HG02623 (cell line): ENCODE data around the gene CREB5.

Experiments used
- ATAC-seq: cut with Tn5 transposase; IDR thresholded peaks from one replicate; pipeline ENCODE4 v1.9.1; 2021; ENCODE audit warnings: moderate library complexity; ENCODE audit not compliant: unreplicated experiment

CREB5 gene

GRCh38 chr7:28669330-28669729 lies 257.0 kb downstream of the CREB5 start:
- ATAC-seq = no peak

GRCh38 chr7:28671526-28671925 lies 259.2 kb downstream of the CREB5 start:
- no peak for ATAC-seq

- no peak for ATAC-seq
These were observed 260.1 kb downstream of the CREB5 start for GRCh38 chr7:28672397-28672797.

- ATAC-seq = no peak
These were observed 262.1 kb downstream of the CREB5 start for GRCh38 chr7:28674359-28674782.

- no peak for ATAC-seq
These were observed 263.1 kb downstream of the CREB5 start for GRCh38 chr7:28675429-28675828.

GRCh38 chr7:28677668-28678067 lies 265.4 kb downstream of the CREB5 start:
- no peak for ATAC-seq

GRCh38 chr7:28678431-28678965 lies 266.2 kb downstream of the CREB5 start:
- ATAC-seq = no peak

GRCh38 chr7:28681693-28682310 lies 269.5 kb downstream of the CREB5 start:
- no peak for ATAC-seq

GRCh38 chr7:28682801-28683200 lies 270.5 kb downstream of the CREB5 start:
- ATAC-seq = no peak

GRCh38 chr7:28684650-28685241 lies 272.4 kb downstream of the CREB5 start:
- ATAC-seq = peak; percentile 31

- peak; percentile 24 for ATAC-seq
These were observed 272.9 kb downstream of the CREB5 start for GRCh38 chr7:28685242-28685643.

GRCh38 chr7:28685644-28686417 lies 273.5 kb downstream of the CREB5 start:
- peak; percentile 40 for ATAC-seq

- no peak for ATAC-seq
These were observed 274.1 kb downstream of the CREB5 start for GRCh38 chr7:28686418-28686800.

GRCh38 chr7:28687537-28687936 lies 275.2 kb downstream of the CREB5 start:
- ATAC-seq = no peak

- no peak for ATAC-seq
These were observed 275.9 kb downstream of the CREB5 start for GRCh38 chr7:28688174-28688573.

GRCh38 chr7:28688651-28689050 lies 276.3 kb downstream of the CREB5 start:
- no peak for ATAC-seq

GRCh38 chr7:28695300-28696295 lies 283.3 kb downstream of the CREB5 start:
- no peak for ATAC-seq

- no peak for ATAC-seq
These were observed 285.7 kb downstream of the CREB5 start for GRCh38 chr7:28697913-28698563.

- ATAC-seq = no peak
These were observed 286.5 kb downstream of the CREB5 start for GRCh38 chr7:28698840-28699239.

- no peak for ATAC-seq
These were observed 287.8 kb downstream of the CREB5 start for GRCh38 chr7:28700096-28700495.
